HG03139 (cell line): ENCODE measurements around the gene FUT7.

Source experiments
- ATAC-seq: cut with Tn5 transposase; IDR thresholded peaks from one replicate; pipeline ENCODE4 v1.9.1; 2021; ENCODE audit not compliant: unreplicated experiment

Gene FUT7

GRCh38 chr9:137031904-137032640 lies at the start of gene FUT7:
FUT7 (minus strand) TSS chr9:137032088; CDS start chr9:137031991, 97 bp downstream.
- ATAC-seq: no peak

DNA sequence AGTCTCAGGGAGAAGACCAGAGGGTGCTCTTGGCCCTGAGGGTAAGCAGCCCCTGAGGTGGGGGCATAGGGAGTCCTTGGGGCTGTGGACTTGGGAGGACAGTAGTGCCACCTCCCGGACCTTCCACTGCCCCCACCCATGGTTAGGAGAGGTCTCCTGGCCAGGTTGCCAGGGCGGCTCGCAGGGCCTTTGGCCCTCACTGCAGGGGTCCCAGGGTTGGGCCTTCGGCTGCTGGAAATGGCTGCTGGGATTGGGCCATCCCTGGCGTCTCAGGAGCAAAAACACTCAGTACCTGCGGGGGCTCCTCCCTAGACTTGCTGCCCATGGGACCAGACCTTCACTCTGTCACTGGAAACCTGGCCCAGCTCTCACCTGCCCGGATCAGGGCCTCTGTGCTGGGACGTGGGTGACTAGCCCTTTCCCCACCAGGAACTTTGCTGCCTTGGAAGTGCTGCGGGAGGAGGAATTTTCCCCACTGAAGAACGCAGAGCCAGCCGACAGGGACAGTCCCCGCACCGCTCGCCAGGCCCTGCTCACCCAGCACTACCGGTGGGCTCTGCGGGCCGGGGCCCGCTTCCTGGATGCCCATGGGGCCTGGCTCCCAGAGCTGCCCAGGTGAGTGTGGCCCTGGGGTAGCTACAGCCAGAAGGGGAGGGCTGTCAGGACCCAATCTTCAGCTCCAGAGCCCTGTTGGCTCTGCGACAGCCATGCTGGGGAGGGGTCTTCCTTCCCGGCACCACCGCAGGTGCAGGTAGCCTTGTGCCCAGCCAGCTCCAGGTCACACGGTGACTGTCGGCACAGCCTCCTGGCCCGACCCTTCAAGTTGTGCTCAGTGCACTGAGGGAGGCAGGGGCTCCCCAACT lies 48.6 kb upstream of the FUT7 start:
- no peak for ATAC-seq

DNA sequence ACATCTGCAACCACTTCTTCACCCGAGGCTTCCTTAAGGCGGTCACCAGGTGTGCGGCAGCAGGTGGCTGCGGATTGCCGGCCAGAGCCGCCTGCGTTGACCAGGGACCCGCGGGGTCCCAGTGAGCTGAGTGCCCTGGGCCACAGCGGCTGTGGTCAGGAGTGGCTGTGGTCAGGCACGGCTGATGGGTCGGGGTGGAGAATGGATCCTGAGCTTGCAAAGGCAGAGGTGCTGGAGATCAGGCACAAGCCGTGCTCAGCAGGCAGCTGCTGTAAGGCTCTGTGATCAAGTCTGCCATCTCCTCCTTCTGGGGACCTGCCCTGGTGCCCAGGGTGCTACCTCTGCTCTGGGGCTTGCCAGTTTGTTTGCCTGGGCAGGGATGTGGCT lies 47.5 kb upstream of the FUT7 start:
- ATAC-seq: no peak

GRCh38 chr9:137078701-137079400 lies 47.0 kb upstream of the FUT7 start:
- no peak for ATAC-seq

GRCh38 chr9:137077758-137078693 lies 46.1 kb upstream of the FUT7 start:
- no peak for ATAC-seq

DNA sequence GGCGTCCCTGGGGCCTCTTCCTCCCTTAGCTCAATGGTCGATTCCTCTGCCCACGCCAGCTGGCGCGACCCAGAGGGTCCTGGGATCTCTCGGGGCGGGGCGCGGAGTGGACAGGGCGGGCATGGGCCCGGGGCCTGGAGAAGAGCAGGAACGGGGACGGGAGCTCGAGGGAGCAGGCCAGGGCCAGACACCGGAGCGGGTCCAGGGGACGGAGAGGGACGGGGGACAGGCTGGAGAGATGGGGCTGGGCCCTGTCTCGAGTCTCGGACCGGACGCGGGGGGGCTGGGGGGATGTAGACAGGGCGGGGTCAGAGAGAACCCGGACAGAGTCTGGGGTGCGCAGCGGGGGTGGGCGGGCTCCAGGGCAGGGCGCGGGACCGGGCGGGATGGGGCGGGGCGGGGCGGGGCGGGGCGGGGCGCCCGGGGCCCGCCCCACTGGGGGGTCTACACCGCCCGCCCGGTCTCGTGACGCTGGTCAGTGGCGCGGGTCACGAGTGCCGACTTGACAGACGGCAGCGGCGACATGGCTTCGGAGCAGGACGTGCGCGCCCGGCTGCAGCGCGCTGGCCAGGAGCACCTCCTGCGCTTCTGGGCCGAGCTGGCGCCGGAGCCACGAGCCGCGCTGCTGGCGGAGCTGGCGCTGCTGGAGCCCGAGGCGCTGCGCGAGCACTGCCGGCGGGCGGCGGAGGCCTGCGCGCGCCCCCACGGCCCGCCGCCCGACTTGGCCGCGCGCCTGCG lies 45.3 kb upstream of the FUT7 start, which contains the start of gene UAP1L1:
UAP1L1 (plus strand) TSS at position 508 of the 738 bp plus-strand sequence; CDS start at position 524, 16 bp downstream.
- ATAC-seq: no peak

DNA sequence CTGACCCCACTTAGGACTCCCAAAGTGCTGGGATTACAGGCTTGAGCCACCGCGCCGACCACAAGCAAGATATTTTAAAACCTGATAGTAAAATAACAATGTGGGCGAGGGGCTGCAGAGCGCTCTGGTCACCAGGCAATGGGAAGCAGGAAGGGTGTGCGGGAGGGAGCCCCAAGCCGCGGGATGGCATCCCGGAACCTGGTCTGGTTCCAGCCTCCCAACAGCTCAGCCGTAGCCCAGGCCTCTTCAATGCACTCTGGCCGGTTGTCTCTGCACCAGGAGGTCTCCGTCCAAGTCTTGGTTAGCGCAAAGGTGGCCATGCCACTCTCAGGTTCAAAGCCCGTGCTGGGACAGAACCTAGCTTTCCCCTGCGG lies 44.7 kb upstream of the FUT7 start:
- no peak for ATAC-seq

DNA sequence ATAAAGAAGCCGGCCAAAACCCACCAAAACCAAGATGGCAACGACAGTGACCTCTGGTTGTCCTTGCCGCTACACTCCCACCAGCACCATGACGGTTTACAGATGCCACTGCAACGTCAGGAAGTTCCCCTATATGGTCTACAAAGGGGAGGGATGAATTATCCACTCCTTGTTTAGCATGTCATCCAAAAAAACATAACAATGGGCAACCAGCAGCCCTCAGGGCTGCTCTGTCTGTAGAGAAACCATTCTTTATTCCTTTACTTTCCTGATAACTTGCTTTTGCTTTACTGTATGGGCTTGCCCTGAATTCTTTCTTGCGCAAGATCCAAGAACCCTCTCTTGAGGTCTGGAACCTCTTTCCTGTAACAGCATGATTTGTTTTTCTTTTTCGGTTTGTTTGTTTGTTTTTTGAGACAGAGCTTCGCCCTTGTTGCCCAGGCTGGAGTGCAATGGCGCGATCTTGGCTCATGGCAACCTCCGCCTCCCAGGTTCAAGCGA lies 43.4 kb upstream of the FUT7 start:
- no peak for ATAC-seq

DNA sequence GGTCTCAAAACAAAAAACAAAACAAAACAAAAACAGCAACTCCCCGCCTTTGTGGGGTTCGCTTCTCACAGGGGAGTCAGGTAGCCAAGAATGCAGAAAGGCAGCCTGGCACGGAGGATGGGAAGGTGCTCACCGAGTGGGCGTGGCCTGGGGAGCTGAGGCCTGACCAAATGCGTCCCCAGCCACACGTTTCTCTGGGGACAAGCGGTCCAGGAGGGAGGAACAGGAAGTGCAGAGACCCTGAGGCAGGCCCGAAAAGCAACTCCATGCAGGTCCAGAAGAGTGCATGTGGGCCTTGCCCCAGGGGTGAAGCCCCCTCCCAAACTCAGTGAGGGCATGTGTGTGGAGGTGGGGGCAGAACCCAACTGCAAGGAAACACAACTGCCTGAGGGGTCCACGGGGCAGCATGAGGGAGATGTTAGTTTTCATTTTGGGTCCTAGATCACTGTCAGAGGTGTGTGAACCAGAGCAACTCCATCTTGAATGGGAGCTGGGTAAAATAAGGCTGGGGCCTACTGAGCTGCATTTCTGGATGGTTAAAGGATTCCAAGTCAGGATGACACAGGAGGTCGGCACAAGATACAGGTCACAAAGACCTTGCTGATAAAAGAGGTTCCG lies 42.9 kb upstream of the FUT7 start:
- ATAC-seq: no peak

DNA sequence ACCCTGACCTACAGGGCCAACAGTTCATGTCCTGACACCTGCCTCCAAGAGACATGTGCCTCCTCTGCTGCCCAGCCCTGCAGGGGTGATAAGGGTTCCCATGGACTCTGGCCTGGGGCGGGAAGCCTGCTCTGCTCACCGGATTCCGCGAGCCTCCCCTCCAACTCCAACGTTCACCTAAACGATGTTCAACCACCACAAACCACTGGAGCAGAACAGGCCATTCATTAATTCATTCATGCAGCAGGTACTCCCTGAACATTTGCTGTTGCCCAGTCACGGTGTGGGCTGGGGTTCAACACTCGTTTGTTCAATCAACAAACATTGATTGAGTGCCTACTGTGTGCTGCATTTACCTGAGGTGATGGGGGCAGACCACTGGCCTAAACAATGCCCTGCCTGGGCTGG lies 42.1 kb upstream of the FUT7 start:
- ATAC-seq: no peak

GRCh38 chr9:137071282-137071681 lies 39.4 kb upstream of the FUT7 start:
- ATAC-seq: no peak

DNA sequence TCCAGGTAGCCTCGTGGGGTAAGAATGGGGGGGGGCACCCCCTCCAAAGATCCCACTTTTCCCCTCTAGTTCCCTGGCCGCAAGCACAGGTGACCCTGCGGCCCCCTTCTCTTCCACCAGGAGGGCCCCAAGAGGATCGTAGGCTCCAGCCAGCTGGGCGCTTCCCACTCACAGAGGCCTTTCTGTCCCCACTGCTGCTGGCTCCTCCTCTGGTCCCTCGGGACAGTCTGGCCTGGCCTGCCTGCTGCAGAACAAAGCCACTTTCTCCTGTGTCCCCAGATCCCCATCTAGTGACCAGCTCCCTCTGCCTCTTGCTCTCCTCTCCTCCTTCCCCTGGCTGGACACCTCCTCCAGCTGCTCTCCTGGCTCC lies 39.0 kb upstream of the FUT7 start:
- ATAC-seq: peak; percentile 2

GRCh38 chr9:137070201-137070905 lies 38.5 kb upstream of the FUT7 start, which contains the start of gene SAPCD2:
SAPCD2 (minus strand) TSS chr9:137070557; CDS start chr9:137070460, 97 bp downstream.
- ATAC-seq: peak; percentile 62

GRCh38 chr9:137069508-137070091 lies 37.7 kb upstream of the FUT7 start:
- no peak for ATAC-seq

DNA sequence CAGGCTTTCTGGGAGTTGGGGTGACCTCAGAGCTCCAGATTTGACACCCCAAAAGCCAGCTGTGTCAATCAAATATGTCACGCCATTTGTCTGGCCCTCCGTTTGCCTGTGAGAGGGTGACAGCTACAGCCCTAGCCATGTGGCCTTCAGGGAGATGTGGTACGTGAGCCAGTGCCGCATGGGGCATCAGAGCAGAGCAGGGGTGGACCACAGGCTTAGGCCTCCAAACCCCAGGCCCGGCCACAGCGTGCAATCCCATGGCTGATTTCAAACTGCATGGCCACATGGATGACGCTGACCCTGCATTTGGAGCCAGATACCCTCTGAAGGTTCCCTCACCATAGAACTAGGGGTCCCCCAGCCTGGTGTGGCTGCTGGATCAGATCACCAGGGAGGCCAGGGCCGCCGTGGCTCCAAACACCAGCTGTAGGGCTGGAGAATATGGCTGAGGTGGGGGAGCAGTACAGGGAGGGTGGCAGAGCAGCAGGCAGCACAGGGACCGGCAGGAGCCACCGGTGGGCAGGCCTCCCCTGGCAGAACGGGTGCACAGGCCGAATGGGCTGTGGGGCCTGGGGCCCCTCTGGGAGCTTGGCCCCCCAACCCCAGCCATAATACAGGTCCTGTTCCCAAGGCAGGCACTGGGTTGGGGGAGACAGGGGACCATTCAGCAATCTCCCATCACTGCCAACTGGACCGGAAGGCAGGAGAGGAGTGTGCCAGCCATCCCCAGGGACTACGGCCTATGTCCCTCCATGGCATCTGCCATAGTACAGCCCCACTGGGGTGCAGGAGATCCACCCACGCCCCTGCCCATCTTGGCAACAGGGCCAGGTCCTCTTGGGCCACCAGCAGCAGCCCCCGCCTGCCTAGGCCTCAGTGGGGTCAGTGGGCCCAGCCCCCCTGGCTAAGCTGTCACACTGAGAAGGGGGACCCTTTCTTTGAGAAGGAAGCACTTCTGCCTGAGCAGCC lies 36.9 kb upstream of the FUT7 start:
- no peak for ATAC-seq

- ATAC-seq: no peak
Measured at GRCh38 chr9:137067860-137068538, 36.1 kb upstream of the FUT7 start.
